Neural cell (in vitro differentiated cells): Measurements from ENCODE around the gene SNAP29. TPM values are rescaled to one million over a fixed set of nuclear protein-coding genes. Genes with fewer than 3 reads are reported as not detected.

ENCODE experiments used
- H2AFZ ChIP-seq: fragments of 200-600, 300-800 bp; sonication (generic), shearing (Covaris generic); 2 replicates; pipeline ENCODE4 v1.6.0; 2014; ENCODE audit warnings: low read depth, mild to moderate bottlenecking, antibody characterized with exemption, low read length, moderate library complexity
- H3F3A ChIP-seq: fragments of 200-600 bp; shearing (Covaris generic); 2 replicates; pipeline ENCODE4 v1.6.1; 2016; ENCODE audit warnings: mild to moderate bottlenecking, moderate library complexity, mixed read lengths, antibody characterized with exemption, low read length; ENCODE audit not compliant: insufficient read depth, poor library complexity, severe bottlenecking
- H3K27ac ChIP-seq: fragments of 200-600, 300-800 bp; sonication (generic), shearing (Covaris generic); 2 replicates; pipeline ENCODE4 v1.5.1; 2014; ENCODE audit warnings: mild to moderate bottlenecking, low read length, moderate library complexity
- H3K27me3 ChIP-seq: fragments of 300-800, 200-600 bp; sonication (generic), shearing (Covaris generic); 2 replicates; pipeline ENCODE4 v1.6.0; 2014; ENCODE audit warnings: mild to moderate bottlenecking, low read depth, low read length, moderate library complexity; ENCODE audit not compliant: insufficient read depth
- H3K36me3 ChIP-seq: fragments of 300-800, 200-600 bp; sonication (generic), shearing (Covaris generic); 2 replicates; pipeline ENCODE4 v1.5.1; 2014; ENCODE audit warnings: mild to moderate bottlenecking, antibody characterized with exemption, low read length, moderate library complexity; ENCODE audit not compliant: insufficient read depth
- H3K4me2 ChIP-seq: fragments of 300-800, 200-600 bp; sonication (generic), shearing (Covaris generic); 2 replicates; pipeline ENCODE4 v1.6.0; 2014; ENCODE audit warnings: mild to moderate bottlenecking, low read length
- H3K4me3 ChIP-seq: fragments of 300-800, 200-600 bp; sonication (generic), shearing (Covaris generic); 2 replicates; pipeline ENCODE4 v1.5.1; 2014; ENCODE audit warnings: mild to moderate bottlenecking, low read length, moderate library complexity
- H3K79me2 ChIP-seq: fragments of 200-600 bp; shearing (Covaris generic); replicated peaks from 2 replicates; pipeline ENCODE4 v1.6.0; 2014; ENCODE audit warnings: mild to moderate bottlenecking, low read length, moderate library complexity; ENCODE audit not compliant: insufficient read depth
- H3K9ac ChIP-seq: fragments of 300-800, 200-600 bp; sonication (generic), shearing (Covaris generic); 2 replicates; pipeline ENCODE4 v1.6.1; 2016; ENCODE audit warnings: mild to moderate bottlenecking, low read length, mixed read lengths
- H3K9me2 ChIP-seq: fragments of 200-600 bp; shearing (Covaris generic); 2 replicates; pipeline ENCODE4 v1.6.1; 2016; ENCODE audit warnings: mild to moderate bottlenecking, low read length, mixed read lengths; ENCODE audit not compliant: insufficient read depth
- H3K9me3 ChIP-seq: fragments of 200-600, 300-800 bp; sonication (generic), shearing (Covaris generic); 2 replicates; pipeline ENCODE4 v1.6.1; 2016; ENCODE audit warnings: mild to moderate bottlenecking, mixed run types, low read length, moderate library complexity, mixed read lengths
- H4K20me1 ChIP-seq: fragments of 200-600 bp; shearing (Covaris generic); 2 replicates; pipeline ENCODE4 v1.6.1; 2016; ENCODE audit warnings: mild to moderate bottlenecking, mixed run types; ENCODE audit not compliant: insufficient read depth
- CTCF ChIP-seq: fragments of 450-650 bp; IDR thresholded peaks from 2 replicates; pipeline ENCODE4 v1.5.1; 2014; ENCODE audit warnings: antibody characterized with exemption, mild to moderate bottlenecking, moderate library complexity; ENCODE audit not compliant: poor library complexity, severe bottlenecking
- EP300 ChIP-seq: fragments of 450-650 bp; conservative IDR thresholded peaks from 2 replicates; pipeline ENCODE4 v1.6.1; 2014; ENCODE audit warnings: antibody characterized with exemption, mild to moderate bottlenecking, moderate library complexity; ENCODE audit not compliant: poor library complexity, severe bottlenecking
- EZH2 ChIP-seq: fragments of 200-600, 300-800 bp; shearing (Covaris generic), sonication (generic); IDR thresholded peaks from 2 replicates; pipeline ENCODE4 v1.6.1; 2014; ENCODE audit warnings: antibody characterized with exemption, low read length, borderline replicate concordance, mild to moderate bottlenecking; ENCODE audit not compliant: insufficient read depth, poor library complexity, severe bottlenecking
- MXI1 ChIP-seq: fragments of 450-650 bp; conservative IDR thresholded peaks from 2 replicates; pipeline ENCODE4 v1.6.1; 2014; ENCODE audit warnings: antibody characterized with exemption, mild to moderate bottlenecking; ENCODE audit not compliant: poor library complexity, severe bottlenecking
- POLR2AphosphoS5 ChIP-seq: IDR thresholded peaks from 2 replicates; pipeline ENCODE4 v1.6.1; 2012
- RAD21 ChIP-seq: fragments of 450-650 bp; conservative IDR thresholded peaks from 2 replicates; pipeline ENCODE4 v1.6.1; 2014; ENCODE audit warnings: antibody characterized with exemption, mild to moderate bottlenecking, moderate library complexity
- REST ChIP-seq: IDR thresholded peaks from 2 replicates; pipeline ENCODE4 v1.6.1; 2012; ENCODE audit warnings: borderline replicate concordance
- SMC3 ChIP-seq: fragments of 450-650 bp; conservative IDR thresholded peaks from 2 replicates; pipeline ENCODE4 v1.6.1; 2014; ENCODE audit warnings: antibody characterized with exemption, mild to moderate bottlenecking, moderate library complexity; ENCODE audit not compliant: poor library complexity
- TAF1 ChIP-seq: IDR thresholded peaks from 2 replicates; pipeline ENCODE4 v1.6.1; 2012; ENCODE audit warnings: low read depth
- polyA plus RNA-seq: library from polyadenylated mRNA; depleted of rRNA; stranded (reverse); fragments of >200 nt; gene quantifications from 2 replicates; pipeline ENCODE4 v1.2.3, GENCODE V29; 2014

Gene SNAP29
- polyA plus RNA-seq, 1 donor from 2014 or later = 7.0 TPM

GRCh38 chr22:20889025-20889704, 30.4 kb downstream of the SNAP29 start:
- no peaks in the 10 kb centered on the region for H4K20me1 ChIP-seq
- TF ChIP-seq EZH2 (no peak), SMC3 (no peak), CTCF (no peak), TAF1 (no peak), RAD21 (no peak), REST (no peak), POLR2AphosphoS5 (no peak), MXI1 (no peak), EP300 (no peak)
- no peak overlapping the region for H2AFZ ChIP-seq
- H3K27ac ChIP-seq = no peak overlapping the region
- H3K36me3 ChIP-seq = no peaks in the 10 kb centered on the region
- no peaks in the 10 kb centered on the region for H3K9me2 ChIP-seq
- H3K9me3 ChIP-seq = no peaks in the 10 kb centered on the region
- H3K4me3 ChIP-seq = no peak overlapping the region
- no peaks in the 10 kb centered on the region for H3K27me3 ChIP-seq
- H3F3A ChIP-seq = no peaks in the 10 kb centered on the region
- no peaks in the 10 kb centered on the region for H3K79me2 ChIP-seq
- H3K9ac ChIP-seq = no peak overlapping the region
- no peak overlapping the region for H3K4me2 ChIP-seq

- no peak overlapping the region for H3K27ac ChIP-seq
- no peak for TF ChIP-seq EZH2
- no peak for TF ChIP-seq EP300
- no peak for TF ChIP-seq REST
- TF ChIP-seq POLR2AphosphoS5 = no peak
- no peak for TF ChIP-seq SMC3
- no peak for TF ChIP-seq RAD21
- TF ChIP-seq CTCF = no peak
- TF ChIP-seq TAF1 = no peak
- TF ChIP-seq MXI1 = no peak
- H3K9ac ChIP-seq = no peak overlapping the region
These were observed 31.2 kb downstream of the SNAP29 start for GRCh38 chr22:20889904-20890540.

More at GRCh38 chr22:20889904-20890540, 31.2 kb downstream of the SNAP29 start:
- no peaks in the 10 kb centered on the region for H3F3A ChIP-seq
- H3K79me2 ChIP-seq = no peaks in the 10 kb centered on the region
- H2AFZ ChIP-seq = no peak overlapping the region
- H3K9me2 ChIP-seq = no peaks in the 10 kb centered on the region
- no peaks in the 10 kb centered on the region for H3K9me3 ChIP-seq
- H3K4me2 ChIP-seq = no peak overlapping the region
- H3K27me3 ChIP-seq = no peaks in the 10 kb centered on the region
- H3K36me3 ChIP-seq = no peaks in the 10 kb centered on the region
- no peaks in the 10 kb centered on the region for H4K20me1 ChIP-seq
- no peak overlapping the region for H3K4me3 ChIP-seq
